Sciatic nerve (tissue), 2 donors: ENCODE measurements around the gene ARHGEF11. TPM values are rescaled to one million over a fixed set of nuclear protein-coding genes. Genes with fewer than 3 reads are reported as not detected.

Experiments
- ATAC-seq: fragments of 200-7000 bp; cut with Tn5 transposase; one replicate; pipeline ENCODE4 v1.9.1; 2020; ENCODE audit warnings: mild to moderate bottlenecking, moderate library complexity
- DNase-seq: peaks from one replicate; pipeline ENCODE4 v3.0.0-alpha.2; 2020; ENCODE audit warnings: low spot score
- intact Hi-C: fragments of 100-400 bp; cut with DNase I; formaldehyde crosslinking; loops from one replicate; pipeline ENCODE4 v1.14.2; 2022
- total RNA-seq: library from RNA; stranded (reverse); fragmentation: NEBNext Ultra II Directional; extraction: Animal tissue kit (Norgen Biotek cat#: 25700); gene quantifications from one replicate; pipeline ENCODE4 v1.2.1, GENCODE V29; 2021
- donor health status: DM: no; HTN: no; CAD: no.
- donor health status: DM: no; HTN: no; CAD: no.

ARHGEF11 gene
- total RNA-seq, 1 donor from 2014 or later: 38.4 TPM

DNA sequence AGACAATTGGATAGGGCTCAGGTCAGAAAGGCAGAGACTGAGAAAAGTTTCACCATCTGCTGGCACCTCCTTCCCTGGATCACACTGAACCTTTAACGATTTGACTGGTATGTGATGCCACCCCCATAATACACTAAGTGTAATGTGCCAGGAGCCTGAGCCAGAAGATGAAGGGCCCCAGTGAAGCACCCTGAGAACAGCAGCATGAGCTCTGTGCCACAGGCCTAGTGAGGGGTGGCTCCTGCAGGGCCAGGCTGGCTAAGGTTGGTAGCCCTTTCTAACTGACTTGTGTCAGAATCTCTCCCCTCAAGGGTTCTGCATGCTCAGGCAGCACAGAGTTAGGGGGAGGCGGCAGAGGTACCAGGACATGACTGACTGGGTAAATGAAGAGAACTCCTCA lies 38.9 kb downstream of the ARHGEF11 start:
- ATAC-seq: no peak
- intact Hi-C loops: no loop called here
- DNase-seq: no peak

DNA sequence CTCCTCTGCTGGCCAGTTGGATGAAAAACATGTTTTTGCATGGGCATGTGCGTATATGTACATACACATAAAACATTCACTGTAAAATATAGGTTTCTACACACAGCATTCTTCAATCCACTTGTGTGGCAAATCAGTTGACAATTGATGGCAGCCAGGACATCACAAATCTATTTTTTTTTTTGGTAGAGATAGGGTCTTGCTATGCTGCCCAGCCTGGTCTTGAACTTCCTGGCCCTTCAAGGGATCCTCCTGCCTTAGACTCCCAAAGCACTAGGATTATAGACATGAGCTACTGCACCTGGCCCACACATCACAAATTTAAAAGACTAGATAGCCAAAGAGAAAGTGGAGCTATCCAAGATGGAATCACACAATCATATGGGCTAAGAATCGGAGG lies 39.6 kb downstream of the ARHGEF11 start:
- DNase-seq (no peak), ATAC-seq (no peak)
- intact Hi-C loops: no loop called here

GRCh38 chr1:157004806-157005205 lies 40.7 kb downstream of the ARHGEF11 start:
- intact Hi-C loops: no loop called here
- DNase-seq (no peak), ATAC-seq (no peak)

DNA sequence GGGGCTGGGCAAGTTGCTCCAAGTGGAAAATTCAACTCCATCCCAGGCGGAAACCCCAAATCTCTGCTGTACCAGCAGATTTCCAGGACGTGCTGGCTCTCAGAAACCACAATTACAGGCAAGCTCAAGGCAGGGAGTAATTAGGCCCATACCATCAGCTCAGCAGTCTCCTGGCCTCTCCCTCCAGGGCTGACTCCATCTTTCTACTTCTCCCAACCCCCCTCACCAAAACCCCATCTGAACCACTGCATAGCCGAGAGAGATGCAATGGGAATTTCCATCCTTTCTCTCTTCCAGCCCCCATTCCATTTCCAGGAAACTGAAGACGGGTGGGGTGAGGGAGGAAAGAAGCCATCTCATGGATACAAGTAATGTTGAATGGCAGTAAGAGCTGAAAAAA lies 41.2 kb downstream of the ARHGEF11 start:
- no peak for ATAC-seq
- intact Hi-C loops: no loop called here
- no peak for DNase-seq

- no peak for DNase-seq
- intact Hi-C loops: no loop called here
- ATAC-seq: no peak
Measured at GRCh38 chr1:157001304-157001703, 44.2 kb downstream of the ARHGEF11 start.

- intact Hi-C loops: no loop called here
Measured at GRCh38 chr1:157000686-157001085, 44.9 kb downstream of the ARHGEF11 start.

DNA sequence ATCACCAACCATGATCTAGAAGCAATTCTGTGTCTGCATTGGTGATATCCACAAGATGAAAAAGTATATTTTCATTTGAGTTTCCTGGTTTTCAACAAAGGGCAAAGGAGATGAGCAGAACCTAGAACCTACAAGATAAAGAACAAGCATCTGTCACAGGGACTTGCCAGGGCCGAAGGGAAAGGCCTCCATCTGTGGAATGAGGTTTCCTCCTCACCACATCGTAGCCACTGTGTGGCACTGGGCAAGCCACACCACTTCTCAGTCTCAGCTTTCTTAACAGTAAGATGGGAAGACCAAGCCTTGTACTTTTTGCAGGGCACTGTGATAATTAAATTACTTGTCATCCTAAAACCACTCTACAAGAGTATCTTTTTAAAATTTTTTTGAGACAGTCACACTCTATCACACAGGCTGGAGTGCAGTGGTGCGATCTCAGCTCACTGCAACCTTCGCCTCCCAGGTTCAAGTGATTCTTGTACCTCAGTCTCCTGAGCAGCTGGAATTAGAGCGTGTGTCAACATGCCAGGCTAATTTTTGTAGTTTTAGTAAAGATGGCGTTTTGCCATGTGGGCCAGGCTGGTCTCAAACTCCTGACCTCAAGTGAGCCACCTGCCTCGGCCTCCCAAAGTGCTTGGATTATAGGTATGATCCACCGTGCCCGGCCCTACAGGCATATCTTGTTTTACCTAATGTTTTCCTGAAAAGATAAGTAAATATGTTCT lies 45.8 kb downstream of the ARHGEF11 start:
- no peak for ATAC-seq
- DNase-seq: no peak
- intact Hi-C loops: no loop called here

More at GRCh38 chr1:157000686-157001085, 44.9 kb downstream of the ARHGEF11 start:
- ATAC-seq (no peak), DNase-seq (no peak)

DNA sequence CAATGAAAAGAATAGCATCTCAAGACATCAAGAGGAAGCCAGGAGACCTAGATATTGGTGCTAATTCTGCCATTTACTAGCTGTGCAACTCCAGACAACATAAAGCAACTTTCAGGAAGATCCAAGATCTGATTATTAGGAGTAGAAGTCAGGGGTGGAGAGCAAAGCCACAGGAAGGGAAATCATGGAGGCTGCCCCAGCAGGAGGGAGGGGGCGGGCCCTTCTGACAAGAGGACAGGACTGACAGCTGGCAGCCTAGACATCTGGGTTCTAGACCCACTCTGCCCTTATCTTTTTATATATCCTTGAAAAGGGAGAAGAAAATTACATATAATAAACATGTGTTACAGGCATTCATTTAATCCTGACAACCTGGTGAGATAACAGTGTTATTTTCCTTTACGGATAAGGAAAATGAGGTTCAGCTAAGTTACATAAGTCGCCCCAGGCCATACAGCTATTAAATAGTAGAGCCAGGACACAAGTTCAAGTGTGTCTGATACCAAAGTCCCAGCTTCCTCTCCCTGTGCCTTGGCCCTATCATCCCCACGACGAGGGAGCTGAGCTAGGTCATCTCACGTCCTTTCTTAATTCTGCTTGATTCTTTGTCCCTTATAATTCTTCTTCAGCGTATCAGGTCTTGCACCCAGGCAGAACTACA lies 46.6 kb downstream of the ARHGEF11 start:
- DNase-seq (no peak), ATAC-seq (no peak)
- intact Hi-C loops: no loop called here

DNA sequence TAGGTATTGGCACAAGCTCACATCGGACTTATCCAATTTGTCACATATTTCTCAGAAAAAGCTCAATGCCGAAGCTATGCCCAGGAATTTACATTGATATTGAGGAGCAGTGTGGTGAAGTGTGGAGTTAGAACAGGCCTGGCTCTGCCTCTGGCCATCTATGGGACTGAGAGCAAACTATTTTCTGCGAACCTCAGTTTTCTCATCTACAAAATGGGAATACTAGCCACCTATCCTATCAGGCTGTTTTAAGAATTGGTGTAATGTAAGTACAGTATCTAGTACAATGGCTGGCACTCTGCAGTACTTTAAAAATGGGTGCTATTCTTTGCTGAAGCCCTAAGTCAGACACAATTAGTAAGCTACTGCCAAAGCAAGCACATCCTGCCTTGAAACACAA lies 47.2 kb downstream of the ARHGEF11 start:
- intact Hi-C loops: no loop called here
- no peak for DNase-seq
- no peak for ATAC-seq

- DNase-seq: no peak
Measured at GRCh38 chr1:156995412-156995811, 50.1 kb downstream of the ARHGEF11 start.

DNA sequence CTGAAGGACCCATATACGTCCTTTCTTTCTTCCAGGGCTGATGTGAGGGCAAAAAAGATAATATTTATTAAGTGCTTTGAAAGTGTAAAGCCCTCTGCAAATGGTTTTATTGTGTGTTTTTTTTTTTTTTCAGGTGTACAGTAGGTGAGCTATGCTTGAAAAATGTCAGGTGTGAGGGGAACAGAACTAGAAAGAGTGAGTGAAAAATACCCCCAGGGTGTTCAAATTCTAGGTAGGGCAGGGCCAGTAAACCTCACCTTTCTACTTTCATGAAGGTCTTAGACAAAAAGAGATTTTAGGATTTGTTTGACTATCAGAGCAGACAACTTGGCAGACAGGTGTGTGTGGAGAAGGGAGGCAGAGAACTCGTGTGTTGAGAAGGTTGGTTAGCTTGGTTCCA lies 51.3 kb downstream of the ARHGEF11 start:
- DNase-seq (no peak), ATAC-seq (no peak)
- intact Hi-C loops: no loop called here

More at GRCh38 chr1:156995412-156995811, 50.1 kb downstream of the ARHGEF11 start:
- intact Hi-C loops: no loop called here
- ATAC-seq: no peak

DNA sequence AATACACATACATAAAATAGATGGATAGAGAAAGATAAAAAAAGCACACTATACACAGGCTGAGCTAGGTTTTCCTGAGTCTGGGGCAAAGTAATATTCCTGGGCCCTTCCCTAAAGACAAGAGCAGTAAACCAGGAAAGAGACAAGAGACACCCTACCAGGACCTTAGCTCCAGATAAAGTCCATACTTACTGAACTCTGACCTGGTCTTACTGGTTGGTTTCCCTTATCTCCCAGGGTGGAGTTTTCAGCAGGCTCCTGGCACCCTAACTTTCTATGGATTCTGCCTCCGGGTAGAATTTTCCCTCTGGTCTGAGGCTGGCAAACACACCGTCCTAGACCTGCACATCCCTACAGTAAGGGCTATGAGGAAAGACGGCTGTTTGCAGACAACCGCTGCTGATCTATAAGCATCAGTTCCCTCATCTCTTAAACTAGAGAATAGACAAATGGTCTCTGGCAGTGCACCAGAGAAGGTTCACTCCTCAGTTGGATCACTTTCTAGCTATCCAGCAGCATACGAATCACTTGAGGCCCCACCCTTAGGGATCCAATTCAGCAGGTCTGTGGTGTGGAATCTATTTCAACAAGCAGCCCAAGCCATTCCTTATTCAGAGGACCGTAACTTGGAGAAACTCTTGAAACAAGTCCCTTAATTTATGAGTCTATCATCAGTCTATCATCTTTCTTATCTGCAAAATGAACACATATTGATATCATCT lies 52.0 kb downstream of the ARHGEF11 start:
- no peak for DNase-seq
- no peak for ATAC-seq
- intact Hi-C loops: no loop called here

- ATAC-seq (no peak), DNase-seq (no peak)
- intact Hi-C loops: no loop called here
Measured at GRCh38 chr1:156992215-156992614, 53.3 kb downstream of the ARHGEF11 start.

DNA sequence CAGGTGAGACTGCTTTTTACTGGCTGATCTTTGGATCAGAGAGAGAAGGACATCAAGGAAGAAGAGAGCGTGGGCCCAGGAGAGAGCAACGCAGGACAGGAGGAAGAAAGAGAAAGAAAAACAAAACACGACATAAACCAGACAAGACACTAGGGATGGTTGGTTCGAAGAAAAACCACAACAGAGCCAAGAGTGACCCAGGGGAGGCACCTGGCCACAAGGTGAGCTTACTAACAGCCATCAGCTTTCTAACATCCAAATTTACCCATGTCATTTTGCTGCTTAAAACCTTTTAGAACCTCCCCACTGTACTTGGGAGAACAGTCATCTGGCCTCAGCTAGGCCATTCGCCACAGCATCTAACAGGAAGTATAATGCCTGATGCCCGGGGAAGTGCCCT lies 57.8 kb downstream of the ARHGEF11 start:
- intact Hi-C loops: no loop called here
- no peak for DNase-seq
- no peak for ATAC-seq

DNA sequence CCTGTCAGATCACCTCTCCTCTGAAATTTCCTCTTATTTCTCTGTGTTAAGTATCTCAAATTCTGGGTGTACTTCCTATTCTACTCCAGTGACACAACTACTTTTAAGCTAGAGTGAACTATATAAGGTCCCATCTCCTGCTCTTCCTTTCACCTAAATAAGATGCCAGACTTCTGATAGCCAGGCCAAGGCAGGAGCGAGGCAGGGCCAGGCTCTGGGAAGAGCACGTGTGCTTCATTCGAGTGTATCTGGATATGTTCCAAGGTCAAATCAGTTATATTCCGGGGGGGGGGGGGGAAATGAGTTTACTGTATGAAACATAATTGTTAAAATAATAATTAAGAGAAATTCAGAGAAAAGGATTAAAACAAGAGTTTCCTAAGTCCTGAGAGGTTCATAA lies 65.0 kb downstream of the ARHGEF11 start:
- DNase-seq: no peak
- ATAC-seq: no peak
- intact Hi-C loops: no loop called here

DNA sequence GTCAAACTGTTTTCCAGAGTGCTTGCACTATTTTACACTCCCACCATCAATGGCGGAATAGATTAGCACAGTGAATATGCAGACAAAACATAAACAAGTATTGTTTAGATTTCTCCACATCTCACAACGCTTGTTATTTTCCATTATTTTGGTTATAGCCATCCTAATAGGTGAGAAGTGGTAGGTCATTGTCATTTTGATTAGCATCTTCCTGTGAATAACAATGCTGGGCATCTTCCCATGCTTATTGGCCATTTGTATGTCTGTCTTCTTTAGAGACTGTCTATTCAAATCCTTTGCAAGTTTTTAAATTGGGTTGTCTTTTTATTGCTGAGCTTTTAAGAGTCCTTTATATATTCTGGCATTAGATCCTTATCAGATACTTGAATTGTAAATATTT lies 70.5 kb downstream of the ARHGEF11 start:
- ATAC-seq (no peak), DNase-seq (no peak)
- intact Hi-C loops: no loop called here

GRCh38 chr1:156973417-156973816 lies 72.1 kb downstream of the ARHGEF11 start:
- ATAC-seq (no peak), DNase-seq (no peak)
- intact Hi-C loops: no loop called here

GRCh38 chr1:156970017-156970416 lies 75.5 kb downstream of the ARHGEF11 start:
- no peak for DNase-seq
- no peak for ATAC-seq
- intact Hi-C loops: no loop called here

GRCh38 chr1:156969496-156969895 lies 76.0 kb downstream of the ARHGEF11 start:
- ATAC-seq (no peak), DNase-seq (no peak)
- intact Hi-C loops: no loop called here

GRCh38 chr1:156964441-156964840 lies 81.1 kb downstream of the ARHGEF11 start:
- intact Hi-C loops: no loop called here
- ATAC-seq (no peak), DNase-seq (no peak)
